Measurements from ENCODE around the gene PLPPR1. TPM values are rescaled to one million over a fixed set of nuclear protein-coding genes. Genes with fewer than 3 reads are reported as not detected.
A peak's percentile ranks its signal among the peaks of the same experiment; 100 is the strongest.

PLPPR1 gene
- total and polyA plus RNA-seq, 2 of the 4 experiments (the other 2 are of a cell fraction) = not detected

DNA sequence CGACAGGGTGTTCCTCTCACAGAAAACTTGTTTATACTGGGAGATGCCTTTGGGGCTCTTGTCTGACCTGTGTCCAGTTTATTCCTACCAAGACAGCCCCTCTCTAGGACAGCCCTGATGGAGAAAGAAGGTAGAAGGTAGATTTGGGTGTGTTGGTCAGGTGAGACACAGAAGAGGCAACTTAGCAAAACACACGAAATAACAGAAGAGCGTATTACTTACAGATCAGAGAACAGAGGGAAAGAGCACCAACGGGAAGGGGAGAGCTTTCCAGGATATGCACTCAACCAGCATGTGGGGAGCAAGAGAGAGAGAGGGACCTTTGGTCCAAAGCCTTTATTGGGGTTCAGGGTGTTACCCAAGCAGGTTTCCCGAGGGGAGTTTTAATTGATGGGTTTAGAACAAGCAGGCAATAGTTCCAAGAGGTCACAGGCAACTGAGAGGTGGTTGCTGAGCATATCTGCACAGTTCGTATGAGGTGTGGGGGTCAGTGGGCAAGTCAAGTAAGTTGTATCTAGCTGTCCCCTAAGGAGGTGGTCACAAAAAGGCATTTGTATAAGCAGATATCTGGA lies 324.5 kb downstream of the PLPPR1 start:
- Histone ChIP-seq H2BK120ac (ENCODE audit: low read depth, low read length) (no peak overlapping the region), H2BK15ac (ENCODE audit: low read depth, low read length) (no peak overlapping the region), H2BK20ac (ENCODE audit: low read depth, low read length) (no peak overlapping the region), H3K79me1 (ENCODE audit: low read depth in 1 of 2, low read length in 2 of 2) (no peaks in the 10 kb centered on the region), H2AK9ac (replicated peaks; ENCODE audit: low read depth, low read length, poor library complexity) (peak overlapping the region; percentile 57), H3K4me2 (ENCODE audit: low read depth, low read length) (no peak overlapping the region), H2BK5ac (ENCODE audit: low read depth, low read length, poor library complexity, severe bottlenecking) (no peak overlapping the region), H3K18ac (ENCODE audit: low read depth, low read length) (no peak overlapping the region), H3K9me3 (ENCODE audit: control insufficient read depth, insufficient read depth, low read length) (no peaks in the 10 kb centered on the region), H3K9ac (ENCODE audit: low read depth, low read length) (no peak overlapping the region), H4K8ac (ENCODE audit: low read depth in 2 of 2, low read length in 2 of 2) (no peak overlapping the region), H4K91ac (ENCODE audit: insufficient read depth, low read depth, low read length) (no peak overlapping the region), H2AK5ac (ENCODE audit: low read depth, low read length) (no peak overlapping the region), H4K5ac (ENCODE audit: low read depth, low read length) (no peak overlapping the region), H3K27me3 (ENCODE audit: control insufficient read depth, insufficient read depth, low read length) (no peaks in the 10 kb centered on the region; the same call in 1 of the 2 replicates), H3K36me3 (ENCODE audit: control insufficient read depth, insufficient read depth, low read length) (no peaks in the 10 kb centered on the region), H3K9me1 (ENCODE audit: insufficient read depth, low read length) (no peaks in the 10 kb centered on the region), H3K4me3 (ENCODE audit: insufficient read depth, low read depth, low read length) (no peak overlapping the region), H2AFZ (replicated peaks; ENCODE audit: low read length, poor library complexity) (no peak overlapping the region), H3K56ac (ENCODE audit: extremely low read depth, insufficient read depth, low read length) (no peak overlapping the region), H3K23ac (ENCODE audit: low read depth, low read length) (no peak overlapping the region), H4K20me1 (ENCODE audit: insufficient read depth, low read length) (no peaks in the 10 kb centered on the region), H3K14ac (replicated peaks; ENCODE audit: low read depth, low read length) (no peak overlapping the region), H3K27ac (ENCODE audit: insufficient read depth, low read length) (no peak overlapping the region), H3K4me1 (ENCODE audit: control insufficient read depth, insufficient read depth, low read length) (no peaks in the 10 kb centered on the region), H3K4ac (ENCODE audit: low read depth, low read length) (no peak overlapping the region)
- POLR2A ChIA-PET (ENCODE audit: unreplicated experiment) = no interaction called here
- DNase-seq (no peak), ATAC-seq (ENCODE audit: low read depth) (no peak)
- no CpG with 5 or more reads among the region's 6 CpGs for WGBS, 2 experiments (ENCODE audit: extremely low coverage in 2 of 2, insufficient read length in 1 of 2)
- in situ Hi-C loops (cut with MboI; ENCODE audit: low sequenced_read_pairs) = no loop called here
- TF ChIP-seq CHD1 (IDR thresholded peaks at IDR 0.05; ENCODE audit: low read depth, low read length) (no peak), SMC3 (IDR thresholded peaks at IDR 0.05; ENCODE audit: low read depth, low read length) (no peak), CEBPB (IDR thresholded peaks at IDR 0.05; ENCODE audit: low read depth, low read length) (no peak), MAZ (IDR thresholded peaks at IDR 0.05; ENCODE audit: borderline replicate concordance, low read depth, low read length) (no peak), RFX5 (IDR thresholded peaks at IDR 0.05; ENCODE audit: low read depth, low read length) (no peak), POLR2A (IDR thresholded peaks at IDR 0.05; ENCODE audit: low read depth, low read length) (no peak), BHLHE40 (IDR thresholded peaks at IDR 0.05; ENCODE audit: low read depth, low read length) (no peak), MAFK (IDR thresholded peaks at IDR 0.05; ENCODE audit: low read depth, low read length) (no peak)
- TF ChIP-seq, protein P1, sequence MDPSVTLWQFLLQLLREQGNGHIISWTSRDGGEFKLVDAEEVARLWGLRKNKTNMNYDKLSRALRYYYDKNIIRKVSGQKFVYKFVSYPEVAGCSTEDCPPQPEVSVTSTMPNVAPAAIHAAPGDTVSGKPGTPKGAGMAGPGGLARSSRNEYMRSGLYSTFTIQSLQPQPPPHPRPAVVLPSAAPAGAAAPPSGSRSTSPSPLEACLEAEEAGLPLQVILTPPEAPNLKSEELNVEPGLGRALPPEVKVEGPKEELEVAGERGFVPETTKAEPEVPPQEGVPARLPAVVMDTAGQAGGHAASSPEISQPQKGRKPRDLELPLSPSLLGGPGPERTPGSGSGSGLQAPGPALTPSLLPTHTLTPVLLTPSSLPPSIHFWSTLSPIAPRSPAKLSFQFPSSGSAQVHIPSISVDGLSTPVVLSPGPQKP (IDR thresholded peaks at IDR 0.05; ENCODE audit: borderline replicate concordance, low read depth, low read length) = no peak
- TF ChIP-seq, protein P2, sequence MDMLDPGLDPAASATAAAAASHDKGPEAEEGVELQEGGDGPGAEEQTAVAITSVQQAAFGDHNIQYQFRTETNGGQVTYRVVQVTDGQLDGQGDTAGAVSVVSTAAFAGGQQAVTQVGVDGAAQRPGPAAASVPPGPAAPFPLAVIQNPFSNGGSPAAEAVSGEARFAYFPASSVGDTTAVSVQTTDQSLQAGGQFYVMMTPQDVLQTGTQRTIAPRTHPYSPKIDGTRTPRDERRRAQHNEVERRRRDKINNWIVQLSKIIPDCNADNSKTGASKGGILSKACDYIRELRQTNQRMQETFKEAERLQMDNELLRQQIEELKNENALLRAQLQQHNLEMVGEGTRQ (IDR thresholded peaks at IDR 0.05; ENCODE audit: low read depth, low read length) = no peak
- dilution Hi-C loops (cut with HindIII; ENCODE audit: low sequenced_read_pairs, unreplicated experiment) = no loop called here
- no TSS peak for BruUV-seq (replicated peaks)
- CTCF ChIA-PET = no interaction called here
- intact Hi-C loops (cut with micrococcal nuclease) = no loop called here
